ENCODE results near the gene UMODL1.

DNA sequence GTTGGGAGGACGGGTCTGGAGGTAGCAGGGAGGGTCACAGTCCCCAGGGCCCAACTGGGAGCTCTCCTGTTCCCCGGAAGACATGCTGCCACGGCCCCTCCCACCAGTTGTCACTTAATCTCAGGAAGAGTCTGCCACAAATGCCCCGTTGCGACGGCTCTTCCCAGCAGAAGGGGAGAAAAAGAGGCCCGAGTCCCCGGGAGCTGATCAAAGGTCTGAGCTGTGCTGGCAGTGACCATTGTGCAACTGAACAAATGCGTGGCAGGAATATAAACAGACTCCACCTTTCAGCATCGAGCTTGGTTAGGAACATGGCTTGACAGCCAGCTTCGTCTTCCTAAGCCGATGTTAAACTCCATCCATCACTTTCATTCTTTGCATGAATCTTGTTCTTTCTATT lies 33.2 kb upstream of the UMODL1 start:
- TF ChIP-seq CTCF (IDR thresholded peaks at IDR 0.05): no peak
- TF ChIP-seq POLR2A (IDR thresholded peaks at IDR 0.05): no peak
- TF ChIP-seq POLR2AphosphoS5 (IDR thresholded peaks at IDR 0.05): no peak
- no peak for TF ChIP-seq EP300 (IDR thresholded peaks at IDR 0.05)

Data from stomach (tissue), 4 donors.